GM18498 (cell line): ENCODE data around the gene ZSCAN26.
"Not testable (repeated sequence)": the region's sequence is repeated elsewhere in the genome, so short reads cannot be mapped to it uniquely, and the experiment has no call there.

ENCODE experiments used
- ATAC-seq: cut with Tn5 transposase; IDR thresholded peaks from one replicate; pipeline ENCODE4 v1.9.1; 2021; ENCODE audit warnings: mild to moderate bottlenecking, moderate library complexity; ENCODE audit not compliant: unreplicated experiment

ZSCAN26 gene

DNA sequence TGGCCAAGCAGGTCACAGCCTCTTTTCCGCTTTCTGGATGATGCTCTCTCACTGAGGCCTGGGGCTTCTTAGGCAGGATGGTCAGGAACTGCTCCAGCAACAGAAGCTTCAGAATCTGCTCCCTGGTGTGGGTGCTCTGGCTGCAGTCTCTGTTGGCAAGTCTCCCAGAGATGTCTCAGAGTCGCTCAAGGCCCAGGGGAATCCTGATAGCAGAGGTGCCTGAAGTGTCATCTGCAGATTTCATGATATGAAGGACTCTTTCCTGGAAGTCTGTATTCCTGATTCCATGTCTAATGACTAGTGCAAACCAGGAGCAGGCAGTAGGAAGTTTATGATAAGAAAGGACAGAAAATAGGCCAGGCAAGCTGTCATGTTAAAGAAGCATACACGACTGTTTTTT lies 48.7 kb downstream of the ZSCAN26 start:
- no peak for ATAC-seq

DNA sequence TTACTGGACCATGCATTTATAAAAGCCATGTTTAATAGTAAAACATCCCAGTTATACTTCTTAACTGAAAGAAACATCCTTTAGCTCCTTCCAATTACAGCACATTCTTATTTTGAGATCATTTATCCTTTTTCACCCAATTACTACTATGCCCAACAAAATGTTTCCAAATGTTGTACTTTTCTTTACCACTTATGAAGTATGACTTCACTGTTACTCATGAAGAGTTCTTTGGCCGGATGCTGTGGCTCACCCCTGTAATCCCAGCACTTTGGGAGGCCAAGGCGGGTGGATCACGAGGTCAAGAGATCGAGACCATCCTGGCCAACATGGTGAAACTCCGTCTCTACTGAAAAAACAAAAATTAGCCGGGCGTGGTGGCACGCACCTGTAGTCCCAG lies 50.9 kb downstream of the ZSCAN26 start:
- ATAC-seq, result not testable (repeated sequence)

DNA sequence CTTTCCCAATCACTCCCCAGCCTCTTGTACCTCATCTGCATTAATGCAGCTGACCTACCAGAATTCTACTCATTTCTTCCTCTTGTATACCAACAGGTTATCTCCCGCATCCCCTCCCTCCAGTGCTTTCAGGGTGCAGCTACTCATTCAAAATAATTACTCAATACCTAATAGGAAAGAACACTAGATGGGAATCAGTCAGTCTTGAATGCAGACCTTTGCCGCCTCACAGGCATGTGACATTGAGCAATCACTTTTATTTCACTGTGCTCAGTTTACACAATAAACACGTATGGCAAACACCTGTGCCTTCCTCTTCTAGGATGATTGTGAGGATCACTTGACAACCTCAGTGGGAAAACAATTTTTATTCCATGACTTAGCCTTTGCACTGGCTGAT lies 55.7 kb downstream of the ZSCAN26 start:
- no peak for ATAC-seq

DNA sequence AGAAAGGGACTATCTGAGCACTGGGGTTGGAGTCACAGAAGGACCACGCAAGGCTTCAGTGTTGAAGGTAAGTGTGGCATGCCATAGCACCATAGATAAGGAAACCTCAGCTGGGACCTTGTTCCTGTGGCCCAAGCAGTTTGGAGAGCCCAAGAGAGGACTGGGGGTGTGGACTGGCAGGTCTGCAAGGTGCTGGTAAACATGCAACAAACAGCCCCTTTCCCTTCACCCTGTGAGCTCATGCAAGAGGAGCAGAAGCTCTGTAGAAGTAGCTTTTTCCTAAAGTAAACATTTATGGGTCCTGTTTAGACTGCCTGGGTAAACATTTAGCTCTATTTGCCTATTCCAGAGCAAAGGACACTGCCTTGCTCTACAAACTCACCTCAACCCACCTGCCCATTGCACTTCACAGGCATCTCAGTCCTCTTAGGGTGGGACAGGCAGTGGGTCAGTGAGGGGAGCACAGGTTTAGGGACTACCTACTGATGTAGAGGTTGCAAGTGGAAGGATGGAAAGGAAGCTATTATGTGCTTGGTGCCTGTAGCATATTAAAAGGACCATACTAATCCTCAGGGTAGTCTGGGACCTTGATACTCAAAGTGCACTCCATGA lies 57.0 kb downstream of the ZSCAN26 start:
- ATAC-seq, result no peak

DNA sequence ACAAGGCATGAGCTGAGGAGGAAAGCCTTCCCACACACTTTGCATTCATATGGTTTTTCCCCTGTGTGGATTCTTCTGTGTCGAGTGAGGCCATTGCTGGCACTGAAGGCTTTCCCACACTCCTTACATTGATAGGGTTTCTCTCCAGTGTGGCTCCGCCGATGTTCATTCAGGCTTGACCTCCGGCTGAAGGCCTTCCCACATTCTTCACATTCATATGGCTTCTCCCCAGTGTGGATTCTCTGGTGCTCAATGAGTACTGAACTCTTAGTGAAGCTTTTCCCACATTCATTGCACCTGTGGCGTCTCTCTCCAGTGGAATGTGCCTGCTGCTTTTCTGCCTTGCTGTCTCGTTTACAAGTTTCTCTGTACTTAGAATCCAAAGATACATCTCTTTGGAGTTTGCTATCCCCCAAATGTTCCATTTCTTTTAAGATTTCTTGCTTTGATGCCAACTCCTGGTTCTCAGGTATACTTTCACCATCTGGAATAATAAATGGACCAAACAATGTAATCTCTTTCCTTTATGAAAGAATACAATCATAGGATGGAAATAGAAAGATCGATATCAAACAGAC lies 59.5 kb downstream of the ZSCAN26 start:
- ATAC-seq, result no peak
